Colon (tissue), 2 donors: ENCODE data around the gene OLFM4.
A peak's percentile ranks its signal among the peaks of the same experiment; 100 is the strongest.

Experiments used
- FAIRE-seq: peaks from 2 replicates; lab custom pipeline; 2012; peaks lifted over from hg19 to GRCh38; lab: Jason Lieb, UNC
- donor health status: control.
- donor health status: control.

OLFM4 gene

GRCh38 chr13:53014495-53015443, 13.8 kb upstream of the OLFM4 start:
- FAIRE-seq = no peak

- no peak for FAIRE-seq
These were observed 12.6 kb upstream of the OLFM4 start for GRCh38 chr13:53015971-53016370.

- FAIRE-seq = no peak
These were observed 11.1 kb upstream of the OLFM4 start for GRCh38 chr13:53017433-53017970.

GRCh38 chr13:53018690-53019647, 9.6 kb upstream of the OLFM4 start:
- peak; percentile 21 for FAIRE-seq

- FAIRE-seq = no peak
These were observed 7.8 kb upstream of the OLFM4 start for GRCh38 chr13:53020764-53021335.

GRCh38 chr13:53023246-53023645, 5.4 kb upstream of the OLFM4 start:
- FAIRE-seq = no peak

GRCh38 chr13:53028063-53028462, 550 bp upstream of the OLFM4 start:
- FAIRE-seq = no peak

GRCh38 chr13:53032849-53033248, 4.2 kb downstream of the OLFM4 start:
- FAIRE-seq = no peak

- no peak for FAIRE-seq
These were observed 10.4 kb downstream of the OLFM4 start for GRCh38 chr13:53038993-53039392.

GRCh38 chr13:53041968-53042516, 13.4 kb downstream of the OLFM4 start:
- FAIRE-seq = no peak

- no peak for FAIRE-seq
These were observed 14.3 kb downstream of the OLFM4 start for GRCh38 chr13:53042877-53043276.

GRCh38 chr13:53043398-53043797, 14.8 kb downstream of the OLFM4 start:
- FAIRE-seq = no peak

- no peak for FAIRE-seq
These were observed 16.6 kb downstream of the OLFM4 start for GRCh38 chr13:53045189-53045588.

GRCh38 chr13:53048880-53049279, 20.3 kb downstream of the OLFM4 start:
- no peak for FAIRE-seq

GRCh38 chr13:53050151-53050550, 21.5 kb downstream of the OLFM4 start:
- no peak for FAIRE-seq

- FAIRE-seq = no peak
These were observed 24.1 kb downstream of the OLFM4 start for GRCh38 chr13:53052675-53053074.

GRCh38 chr13:53054569-53054968, 26.0 kb downstream of the OLFM4 start:
- no peak for FAIRE-seq

- FAIRE-seq = no peak
These were observed 29.6 kb downstream of the OLFM4 start for GRCh38 chr13:53058065-53058679.

- FAIRE-seq = no peak
These were observed 32.4 kb downstream of the OLFM4 start for GRCh38 chr13:53060840-53061490.

GRCh38 chr13:53064731-53065130, 36.1 kb downstream of the OLFM4 start:
- FAIRE-seq = no peak

- FAIRE-seq = no peak
These were observed 37.8 kb downstream of the OLFM4 start for GRCh38 chr13:53066411-53066810.
